Measurements from ENCODE around the gene LARP4. TPM values are rescaled to one million over a fixed set of nuclear protein-coding genes. Genes with fewer than 3 reads are reported as not detected.
"Not testable (repeated sequence)": the region's sequence is repeated elsewhere in the genome, so short reads cannot be mapped to it uniquely, and the experiment has no call there.

Gene LARP4
- total and polyA plus RNA-seq, 2 donors (not counting 1 experiment from before 2014, with no cell fraction given), result 33.9 TPM

- Histone ChIP-seq H3K4me2 (ENCODE audit: extremely low read depth, insufficient read depth, low read length) (peak overlapping the region; percentile 52), H3K9ac (ENCODE audit: insufficient read depth, low read length) (no peak overlapping the region), H3K36me3 (ENCODE audit: control insufficient read depth, insufficient read depth, low read length) (no peaks in the 10 kb centered on the region), H3K4me1 (ENCODE audit: control insufficient read depth, extremely low read depth, insufficient read depth, low read length) (peaks cover 13% of the 10 kb centered on the region), H4K20me1 (ENCODE audit: control insufficient read depth, extremely low read depth, insufficient read depth, low read length) (no peaks in the 10 kb centered on the region), H3K4me3 (replicated peaks in 1 of 4; ENCODE audit: control extremely low read depth in 1 of 4, insufficient read depth in 1 of 4, low read depth in 3 of 4, low read length in 4 of 4) (no peak overlapping the region), H3K79me2 (ENCODE audit: control insufficient read depth, insufficient read depth, low read length) (no peaks in the 10 kb centered on the region), H3K9me3 (ENCODE audit: control insufficient read depth, insufficient read depth, low read depth, low read length) (no peaks in the 10 kb centered on the region), H3K27me3 (ENCODE audit: control insufficient read depth, insufficient read depth, low read length) (no peaks in the 10 kb centered on the region), H2AFZ (ENCODE audit: low read length) (no peak overlapping the region), H3K27ac (ENCODE audit: insufficient read depth, low read length) (no peak overlapping the region)
- TF ChIP-seq EZH2 (IDR thresholded peaks at IDR 0.05; ENCODE audit: low read length, missing control alignments) (no peak), CTCF (conservative IDR thresholded peaks at IDR 0.05 in 1 of 2, IDR thresholded peaks at IDR 0.05 in 1 of 2; ENCODE audit: low read depth in 1 of 2, low read length in 2 of 2) (no peak)
- no peak for DNase-seq (ENCODE audit: low read depth in 2 of 2)
These were observed 12.7 kb upstream of the LARP4 start for GRCh38 chr12:50387972-50388478.

GRCh38 chr12:50388793-50389192 is 11.9 kb upstream of the LARP4 start:
- not testable (repeated sequence) for H3K27ac ChIP-seq (ENCODE audit: insufficient read depth, low read length); H2AFZ ChIP-seq (ENCODE audit: low read length); H3K4me2 ChIP-seq (ENCODE audit: extremely low read depth, insufficient read depth, low read length); H3K9ac ChIP-seq (ENCODE audit: insufficient read depth, low read length); H3K9me3 ChIP-seq (ENCODE audit: control insufficient read depth, insufficient read depth, low read depth, low read length); H3K79me2 ChIP-seq (ENCODE audit: control insufficient read depth, insufficient read depth, low read length); H4K20me1 ChIP-seq (ENCODE audit: control insufficient read depth, extremely low read depth, insufficient read depth, low read length); H3K27me3 ChIP-seq (ENCODE audit: control insufficient read depth, insufficient read depth, low read length); H3K36me3 ChIP-seq (ENCODE audit: control insufficient read depth, insufficient read depth, low read length); H3K4me3 ChIP-seq (replicated peaks in 1 of 4; ENCODE audit: control extremely low read depth in 1 of 4, insufficient read depth in 1 of 4, low read depth in 3 of 4, low read length in 4 of 4); DNase-seq (ENCODE audit: low read depth in 2 of 2)
- peaks cover 13% of the 10 kb centered on the region for H3K4me1 ChIP-seq (ENCODE audit: control insufficient read depth, extremely low read depth, insufficient read depth, low read length)

- TF ChIP-seq EZH2 (IDR thresholded peaks at IDR 0.05; ENCODE audit: low read length, missing control alignments) (no peak), CTCF (conservative IDR thresholded peaks at IDR 0.05 in 1 of 2, IDR thresholded peaks at IDR 0.05 in 1 of 2; ENCODE audit: low read depth in 1 of 2, low read length in 2 of 2) (no peak)
- Histone ChIP-seq H3K27me3 (ENCODE audit: control insufficient read depth, insufficient read depth, low read length) (no peaks in the 10 kb centered on the region), H3K4me1 (ENCODE audit: control insufficient read depth, extremely low read depth, insufficient read depth, low read length) (peaks cover 15% of the 10 kb centered on the region), H3K36me3 (ENCODE audit: control insufficient read depth, insufficient read depth, low read length) (no peaks in the 10 kb centered on the region), H3K9me3 (ENCODE audit: control insufficient read depth, insufficient read depth, low read depth, low read length) (no peaks in the 10 kb centered on the region), H3K27ac (ENCODE audit: insufficient read depth, low read length) (peak overlapping the region; percentile 49), H3K4me2 (ENCODE audit: extremely low read depth, insufficient read depth, low read length) (peak overlapping the region; percentile 13), H3K79me2 (ENCODE audit: control insufficient read depth, insufficient read depth, low read length) (no peaks in the 10 kb centered on the region), H2AFZ (ENCODE audit: low read length) (no peak overlapping the region), H4K20me1 (ENCODE audit: control insufficient read depth, extremely low read depth, insufficient read depth, low read length) (no peaks in the 10 kb centered on the region), H3K9ac (ENCODE audit: insufficient read depth, low read length) (no peak overlapping the region), H3K4me3 (replicated peaks in 1 of 4; ENCODE audit: control extremely low read depth in 1 of 4, insufficient read depth in 1 of 4, low read depth in 3 of 4, low read length in 4 of 4) (no peak overlapping the region)
- peak; percentile 73 to 96 for DNase-seq (ENCODE audit: low read depth in 2 of 2)
These were observed 10.4 kb upstream of the LARP4 start for GRCh38 chr12:50390316-50390741.
